DLD1 (cell line): ENCODE data around the gene SPATA46.

Source experiments
- in situ Hi-C: cut with HindIII; loops from 2 replicates; pipeline ENCODE4 v1.10.0; 2017; ENCODE audit warnings: low sequenced_read_pairs

Gene SPATA46

DNA sequence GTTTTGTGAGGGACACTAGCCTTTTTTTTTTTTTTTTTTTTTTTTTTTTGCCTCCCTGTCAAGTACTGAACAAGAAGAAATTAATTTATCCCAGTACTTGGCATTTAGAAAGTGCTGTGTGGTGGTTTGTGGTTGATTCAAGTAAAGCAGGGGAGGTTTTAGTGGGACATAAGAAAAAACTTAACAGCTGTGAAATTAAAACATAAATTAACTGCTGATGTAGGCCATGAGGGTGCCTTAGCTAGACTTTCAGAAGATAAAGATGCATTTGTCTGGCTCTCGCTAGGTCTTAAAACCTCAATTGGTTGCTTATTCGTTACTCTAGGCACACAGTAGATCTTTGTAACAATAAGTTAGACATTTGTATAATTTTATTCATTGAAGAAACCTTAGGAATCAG lies 52.3 kb downstream of the SPATA46 start:
- in situ Hi-C loops: no loop called here
